HG03460 (cell line): ENCODE data around the gene SKIC3.

ENCODE experiments used
- ATAC-seq: cut with Tn5 transposase; IDR thresholded peaks from one replicate; pipeline ENCODE4 v1.9.1; 2021; ENCODE audit not compliant: unreplicated experiment

The SKIC3 gene

DNA sequence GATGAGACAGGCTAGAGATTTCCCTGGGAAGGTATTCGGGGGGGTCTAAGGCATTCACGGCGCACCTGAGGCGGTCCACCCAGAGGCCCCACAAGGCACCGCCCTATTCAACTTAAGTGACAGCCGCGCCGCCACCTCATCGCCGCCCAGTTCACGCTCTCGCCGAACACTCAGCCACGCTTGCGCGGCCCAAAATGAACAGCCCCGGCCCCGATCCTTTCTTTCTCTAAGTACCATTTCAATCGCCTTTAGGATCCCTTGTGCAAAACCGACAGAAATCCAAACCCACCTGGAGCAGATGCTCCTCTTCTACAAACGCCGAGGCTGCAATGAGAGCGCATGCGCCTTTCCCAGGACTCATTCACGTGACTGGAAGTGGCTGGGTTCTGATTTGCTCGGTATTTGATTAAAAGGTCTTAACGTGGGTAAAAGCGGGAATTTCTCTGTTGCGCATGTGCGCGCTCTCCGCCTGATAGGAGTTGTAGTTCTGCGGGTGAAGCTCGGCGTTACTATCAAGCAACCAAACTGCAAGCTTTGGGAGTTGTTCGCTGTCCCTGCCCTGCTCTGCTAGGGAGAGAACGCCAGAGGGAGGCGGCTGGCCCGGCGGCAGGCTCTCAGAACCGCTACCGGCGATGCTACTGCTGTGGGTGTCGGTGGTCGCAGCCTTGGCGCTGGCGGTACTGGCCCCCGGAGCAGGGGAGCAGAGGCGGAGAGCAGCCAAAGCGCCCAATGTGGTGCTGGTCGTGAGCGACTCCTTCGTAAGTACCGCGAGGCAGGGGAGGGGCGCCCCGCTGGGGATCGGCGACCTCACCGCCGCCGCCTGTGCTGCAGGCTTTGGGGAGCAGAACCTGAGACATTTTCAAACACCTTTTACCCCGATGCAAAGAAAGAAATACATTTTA is at the start of gene SKIC3, which contains the start of gene ARSK:
TSS of gene SKIC3 (minus strand) at position 331 of the 902 bp plus-strand sequence. CDS start 7,827 bp downstream, outside the sequence.
TSS of gene ARSK (plus strand) at position 455 of the 902 bp plus-strand sequence. CDS start at position 633, 178 bp downstream.
- ATAC-seq: peak; percentile 85

DNA sequence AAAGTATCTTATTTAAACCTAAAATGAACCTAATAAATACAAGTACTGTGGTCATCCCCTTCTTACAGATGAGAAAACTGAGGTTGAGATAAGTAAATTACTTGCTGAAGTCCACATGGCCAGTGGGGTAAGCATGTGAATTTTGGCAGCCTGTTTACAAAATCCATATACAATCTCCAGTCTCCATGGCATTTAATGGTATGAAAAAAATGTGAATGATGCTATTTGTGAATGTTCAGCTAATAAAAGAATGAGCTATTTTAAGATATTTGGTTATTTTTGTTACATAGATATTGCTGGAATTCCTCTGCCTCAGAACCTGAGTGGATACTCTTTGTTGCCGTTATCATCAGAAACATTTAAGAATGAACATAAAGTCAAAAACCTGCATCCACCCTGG is 45.8 kb upstream of the SKIC3 start:
- ATAC-seq: no peak

DNA sequence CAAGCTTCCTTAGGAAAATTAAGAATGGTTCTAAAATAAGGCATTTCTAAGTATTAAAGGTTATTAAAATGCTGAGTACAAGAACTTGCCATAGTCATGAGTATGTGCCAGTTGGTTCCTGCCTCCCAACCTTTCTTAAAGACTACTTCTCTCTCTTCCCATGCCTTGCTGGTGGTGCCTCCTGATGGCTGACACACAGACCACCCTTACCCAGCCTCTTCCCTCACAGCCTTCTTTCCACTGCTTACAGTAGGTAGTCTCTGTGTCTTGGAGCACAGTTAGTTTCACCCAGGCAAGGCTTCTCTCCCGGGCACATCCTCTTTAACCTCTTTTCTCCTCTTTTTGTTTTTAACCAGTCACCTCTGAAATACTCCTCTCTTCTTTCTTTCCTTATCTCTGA is 44.5 kb upstream of the SKIC3 start:
- no peak for ATAC-seq

DNA sequence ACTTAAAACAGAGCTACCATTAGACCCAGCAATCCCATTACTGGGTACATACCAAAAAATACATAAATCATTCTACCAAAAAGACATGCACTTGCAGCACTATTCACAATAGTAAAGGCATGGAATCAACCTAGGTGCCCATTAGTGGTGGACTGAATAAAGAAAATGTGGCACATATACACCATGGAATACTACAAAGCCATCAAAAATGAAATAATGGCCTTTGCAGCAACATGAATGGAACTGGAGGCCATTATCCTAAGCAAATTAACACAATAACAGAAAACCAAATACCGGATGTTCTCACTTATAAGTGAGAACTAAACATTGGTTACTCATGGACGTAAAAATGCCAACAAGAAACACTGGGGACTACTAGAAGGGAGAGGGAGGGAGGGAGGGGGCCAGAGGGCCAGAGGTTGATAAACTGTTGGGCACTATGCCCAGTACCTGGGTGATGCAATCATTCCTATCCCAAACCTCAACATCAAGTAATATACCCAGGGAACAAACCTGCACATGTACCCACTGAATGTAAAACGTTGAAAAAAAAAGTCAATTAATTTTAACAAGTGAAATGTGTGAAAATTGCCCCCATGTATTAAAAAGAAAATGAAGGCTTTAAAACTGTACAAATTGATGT is 40.6 kb upstream of the SKIC3 start:
- ATAC-seq: no peak

DNA sequence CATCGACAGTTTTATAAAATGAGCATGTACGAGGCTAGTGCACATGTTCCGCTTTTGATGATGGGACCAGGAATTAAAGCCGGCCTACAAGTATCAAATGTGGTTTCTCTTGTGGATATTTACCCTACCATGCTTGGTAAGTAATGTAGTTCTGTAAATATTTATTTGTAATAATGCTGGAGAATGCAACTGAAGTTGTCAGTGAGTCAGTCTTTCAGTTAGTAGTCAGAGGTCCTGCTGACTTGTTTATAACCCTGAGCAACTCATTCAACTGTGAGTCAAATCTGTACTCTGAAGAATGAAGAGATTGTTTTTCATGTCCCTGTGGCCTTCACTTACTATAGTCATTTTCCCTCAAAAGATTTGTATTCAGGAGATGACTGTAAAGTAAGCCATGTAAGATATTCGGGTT is 36.7 kb upstream of the SKIC3 start:
- ATAC-seq: peak; percentile 80

DNA sequence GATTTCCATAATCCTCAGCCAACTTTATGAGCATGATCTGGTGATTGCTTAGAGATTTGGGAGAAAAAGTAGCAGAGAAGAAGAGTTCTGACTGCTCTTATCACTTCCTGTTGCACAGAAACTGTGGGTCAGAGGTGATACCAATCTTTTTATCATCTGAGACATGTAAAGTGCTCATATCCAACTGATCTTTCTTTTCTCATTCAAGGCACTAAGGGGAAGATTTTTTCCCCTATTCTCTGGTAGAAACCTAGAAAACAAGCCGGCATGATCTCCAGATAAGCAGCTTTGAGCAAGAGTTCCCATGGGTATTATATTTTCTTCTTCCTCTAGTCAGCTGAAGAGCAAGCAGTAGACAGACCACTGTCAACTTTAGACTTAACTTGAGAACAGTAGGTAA is 36.1 kb upstream of the SKIC3 start:
- no peak for ATAC-seq

DNA sequence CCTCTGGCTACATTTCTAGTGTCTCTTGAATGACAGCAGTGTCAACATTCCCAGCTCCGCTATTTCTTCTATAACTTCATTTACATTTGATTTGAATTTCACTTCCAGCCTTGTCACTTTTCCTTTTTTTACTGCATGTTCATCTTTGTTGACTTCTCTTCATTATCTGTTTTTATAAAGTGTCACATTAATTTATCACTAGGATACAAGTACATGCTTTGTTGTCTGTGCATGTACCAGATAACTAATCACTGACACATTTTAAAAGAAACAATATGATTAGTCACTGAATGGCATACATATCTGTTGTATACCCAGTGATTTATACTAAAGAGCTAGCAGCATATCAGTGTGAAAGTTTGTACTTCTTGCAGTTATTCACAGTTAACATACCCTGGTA is 29.2 kb upstream of the SKIC3 start:
- no peak for ATAC-seq

DNA sequence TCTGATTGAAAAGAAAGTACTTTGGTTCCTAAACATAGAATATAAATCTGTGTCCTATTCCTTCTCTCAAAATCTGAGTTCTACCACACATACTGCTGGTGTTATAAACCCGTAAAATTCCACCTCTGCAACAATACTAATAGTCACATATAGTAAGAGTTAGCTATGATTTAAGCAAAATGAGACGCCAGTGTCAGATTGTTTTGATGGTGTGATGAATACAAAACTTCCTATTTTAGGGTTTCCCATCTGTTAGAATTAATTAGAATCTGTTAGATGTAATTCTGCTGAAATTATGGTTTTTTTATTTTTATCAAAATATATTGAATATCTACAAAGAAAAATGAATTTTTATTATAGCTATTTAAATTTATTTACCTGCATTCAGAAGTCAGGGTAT is 26.8 kb upstream of the SKIC3 start:
- ATAC-seq: no peak

DNA sequence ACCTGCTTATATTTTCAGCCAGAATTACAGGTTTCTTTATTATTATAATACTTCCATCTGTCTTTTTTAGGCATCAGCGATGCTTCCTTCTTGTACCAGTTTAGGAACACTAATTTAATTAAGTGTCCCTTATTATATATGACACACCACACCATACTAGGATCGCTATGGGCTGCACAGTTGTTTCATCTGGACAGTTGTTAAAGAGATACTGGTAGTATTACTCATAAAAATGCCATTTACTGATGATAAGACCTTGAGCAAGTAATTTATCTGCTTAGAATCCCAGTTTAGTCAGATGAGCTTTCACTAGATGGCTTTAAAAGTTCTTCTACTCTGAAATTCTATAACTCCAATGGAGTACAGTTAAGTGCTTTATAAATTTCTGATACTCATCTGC is 17.2 kb upstream of the SKIC3 start:
- no peak for ATAC-seq

DNA sequence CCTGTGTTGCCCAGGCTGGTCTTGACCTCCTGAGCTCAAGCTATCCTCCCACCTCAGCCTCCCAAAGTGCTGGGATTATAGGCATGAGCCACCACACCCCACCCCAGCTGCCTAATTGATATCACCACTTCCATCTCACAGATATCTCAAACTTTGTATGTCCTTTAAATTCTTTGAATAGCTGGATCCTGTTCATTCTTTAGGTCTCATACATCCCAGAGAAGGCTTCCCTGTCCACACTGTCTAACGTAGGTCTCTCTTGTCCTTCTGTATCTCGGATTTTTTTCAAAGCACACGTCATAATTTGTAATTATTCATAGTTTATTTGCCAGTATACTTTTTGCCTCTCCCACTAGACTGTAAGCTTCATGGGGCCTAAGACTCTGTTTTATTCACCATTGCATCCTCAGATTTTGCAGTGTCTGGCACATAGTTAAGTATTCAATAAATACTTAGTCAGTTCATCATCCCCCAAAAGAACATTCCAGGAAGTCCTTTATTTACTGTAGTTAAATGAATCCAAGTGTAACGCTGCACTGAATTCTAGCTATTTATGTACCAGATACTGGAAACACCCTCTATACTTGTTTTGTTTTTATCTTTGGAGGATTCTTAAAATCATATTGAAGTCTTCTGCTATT is 10.6 kb upstream of the SKIC3 start:
- ATAC-seq: no peak

DNA sequence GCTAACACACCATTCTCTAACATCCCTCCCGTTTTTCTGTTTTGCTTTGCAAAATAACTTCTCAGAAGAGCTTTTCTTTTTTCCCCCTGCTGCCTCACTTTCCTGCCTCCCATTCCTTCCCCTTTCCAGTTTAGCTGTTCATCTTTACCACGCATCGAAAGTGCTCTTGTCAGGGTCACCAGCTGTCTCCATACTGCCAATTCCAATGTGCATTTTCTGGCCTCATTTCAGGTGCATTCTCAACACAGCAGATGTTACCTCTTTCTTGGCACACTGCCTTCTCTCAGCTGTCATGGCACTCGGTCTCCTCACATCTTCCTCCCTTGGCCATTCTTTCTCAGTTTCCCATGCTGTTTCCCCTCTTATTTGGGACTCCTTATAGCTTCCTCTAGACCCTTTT is 9.7 kb upstream of the SKIC3 start:
- ATAC-seq: no peak

DNA sequence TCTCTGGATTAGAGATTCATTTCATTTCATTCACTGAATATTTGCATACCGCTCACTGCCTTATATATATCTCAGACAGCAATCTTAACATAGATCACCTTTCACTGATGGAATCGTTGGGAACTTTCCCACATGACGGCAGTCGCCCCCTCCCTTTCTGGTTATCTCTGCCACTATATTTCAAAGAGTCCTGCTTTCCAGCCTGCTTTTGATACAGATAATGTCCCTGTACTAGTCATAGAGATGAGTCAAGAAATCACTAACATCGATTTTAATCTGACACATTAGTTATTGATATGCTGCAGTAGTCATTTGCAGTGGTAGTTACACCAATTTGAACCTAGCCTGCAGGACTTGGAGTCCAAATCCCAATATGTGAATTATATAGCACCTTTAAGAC is 8.6 kb upstream of the SKIC3 start:
- no peak for ATAC-seq

DNA sequence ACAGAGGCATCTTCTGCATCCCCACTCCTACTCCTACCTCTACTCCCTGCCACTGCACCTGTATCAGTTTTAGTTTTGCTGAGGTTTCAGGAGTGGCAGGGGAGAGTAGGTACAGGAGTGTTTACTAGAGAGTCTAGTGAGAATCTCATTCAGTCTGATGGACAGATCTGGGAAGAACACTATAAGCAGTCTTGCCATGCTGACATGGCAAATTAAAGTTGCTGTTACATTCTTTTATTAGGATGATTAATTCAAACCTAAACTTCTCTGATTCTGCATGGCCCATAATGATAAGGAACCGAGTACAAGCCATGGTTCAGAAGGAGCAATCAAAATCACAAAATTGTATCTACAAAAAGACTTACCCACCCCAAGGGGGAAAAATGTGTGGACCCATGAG is 7.5 kb upstream of the SKIC3 start:
- ATAC-seq: no peak

DNA sequence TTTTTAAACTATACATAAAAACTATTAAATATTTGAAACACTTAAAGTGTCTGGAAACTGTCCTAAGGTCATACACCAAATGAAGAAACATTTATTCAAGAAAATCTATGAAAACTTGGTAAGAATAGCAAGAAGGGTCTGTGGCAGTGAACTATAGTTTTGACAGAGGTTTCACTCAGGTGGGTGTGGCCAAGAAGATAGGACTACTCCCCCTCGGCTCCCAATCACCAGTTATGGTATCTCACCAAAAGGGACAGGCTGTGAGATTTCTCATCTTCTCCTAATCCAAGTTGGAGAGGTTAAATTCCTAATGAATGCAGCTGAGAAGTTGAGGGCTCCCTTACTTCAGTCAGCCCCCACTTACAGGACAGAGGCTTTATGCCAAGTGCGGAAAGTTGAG is 3.1 kb upstream of the SKIC3 start:
- no peak for ATAC-seq

DNA sequence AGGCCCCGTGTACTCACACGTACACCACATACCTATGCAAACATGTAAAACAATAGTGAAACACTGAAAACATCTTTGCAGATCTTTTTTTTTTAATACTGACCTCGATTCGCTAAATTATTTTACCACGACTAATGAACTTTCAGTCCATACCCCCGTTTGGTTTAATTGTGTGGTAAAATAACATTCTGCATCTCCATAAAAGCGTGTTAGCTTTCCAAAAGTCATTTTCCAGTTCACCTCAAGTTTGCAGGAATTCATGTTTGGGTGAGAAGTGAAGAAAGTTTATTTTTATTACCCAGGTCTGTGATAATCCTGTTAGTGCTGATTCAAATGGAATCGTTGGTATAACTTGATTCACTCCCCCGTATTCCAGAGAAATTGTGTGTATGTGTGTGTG is 776 bp upstream of the SKIC3 start:
- ATAC-seq: no peak

DNA sequence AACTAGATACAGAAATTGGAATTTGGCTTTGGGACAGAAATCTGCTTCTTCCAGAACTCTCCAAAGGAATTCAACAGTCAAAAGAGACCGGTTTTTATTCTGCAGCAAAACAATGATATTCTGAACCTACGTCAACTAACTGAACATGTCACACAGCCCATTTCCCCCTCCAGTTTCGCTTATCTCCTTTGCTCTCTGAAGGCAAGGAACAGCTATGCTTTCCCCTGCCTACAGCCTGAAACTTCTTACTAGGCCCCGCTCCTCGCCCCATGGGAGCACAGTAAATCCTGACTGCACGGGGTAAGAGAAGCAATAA is 488 bp downstream of the SKIC3 start:
- ATAC-seq: peak; percentile 30

DNA sequence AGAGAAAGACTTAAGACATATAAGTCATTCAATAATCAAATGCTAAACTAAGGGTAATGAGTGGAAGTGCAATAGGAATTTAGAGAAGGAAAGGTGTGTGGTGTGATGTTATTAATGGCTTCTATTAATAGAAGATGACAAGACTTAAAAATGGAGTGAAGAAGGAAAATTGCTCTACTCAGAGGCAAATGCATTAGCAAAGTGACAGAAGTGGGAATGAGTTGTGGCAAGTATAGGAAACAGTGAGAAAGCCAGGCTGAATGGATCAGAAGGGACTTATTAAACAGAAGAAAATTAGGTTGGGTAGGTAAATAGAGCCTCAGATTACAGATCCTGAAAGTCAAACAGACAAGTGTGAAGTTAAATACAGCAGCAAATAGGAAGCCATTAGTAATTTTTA is 5.7 kb downstream of the SKIC3 start:
- ATAC-seq: no peak

DNA sequence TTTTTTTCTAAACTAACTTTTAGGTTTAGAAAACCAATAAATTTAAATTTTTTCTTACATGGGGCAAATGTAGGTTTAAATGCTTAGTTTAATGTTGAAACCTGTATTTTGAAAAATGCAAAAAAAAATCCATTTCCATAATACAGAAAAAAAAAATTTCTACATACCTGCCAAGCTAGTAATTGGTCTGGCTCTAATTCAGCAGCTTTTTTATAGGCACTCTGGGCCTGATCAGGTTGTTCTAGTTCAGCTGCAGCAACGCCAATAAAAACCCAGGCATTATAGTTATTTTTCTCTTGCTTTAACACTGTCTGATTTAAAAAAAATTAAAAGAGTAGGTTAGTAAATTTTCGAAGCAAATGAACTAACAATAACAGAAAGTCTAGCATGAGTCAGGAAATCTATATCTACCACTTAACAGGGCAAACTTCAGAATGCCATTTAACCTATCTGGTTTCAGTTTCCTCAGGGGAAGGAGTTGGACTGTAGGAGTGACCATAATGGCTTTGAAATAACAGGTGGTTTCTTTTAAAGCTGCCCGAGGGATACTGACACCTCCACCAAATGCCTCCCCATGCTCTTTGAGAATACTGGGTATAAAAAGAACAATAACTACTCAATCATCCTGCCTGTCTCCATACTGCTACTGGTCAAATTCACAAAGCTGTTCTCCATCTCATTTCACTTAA is 11.6 kb downstream of the SKIC3 start:
- no peak for ATAC-seq

DNA sequence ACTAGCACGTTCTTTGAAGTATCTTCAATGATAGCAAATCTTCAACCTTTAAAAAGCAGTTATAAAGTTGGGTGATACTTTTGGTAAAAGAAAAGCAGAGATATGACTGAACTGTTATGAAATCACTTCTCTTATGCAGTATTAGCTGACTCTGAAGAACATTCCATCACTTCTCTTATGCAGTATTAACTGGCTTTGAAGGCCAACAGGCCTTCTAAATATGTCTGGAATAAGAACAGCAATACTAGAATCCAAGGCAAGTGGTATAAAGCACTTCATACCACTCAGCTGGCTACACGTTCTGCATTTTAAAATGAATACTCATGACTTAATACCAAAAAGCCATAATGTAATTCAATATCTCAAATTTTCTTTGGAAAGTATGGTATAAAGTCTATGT is 17.3 kb downstream of the SKIC3 start:
- ATAC-seq: no peak

DNA sequence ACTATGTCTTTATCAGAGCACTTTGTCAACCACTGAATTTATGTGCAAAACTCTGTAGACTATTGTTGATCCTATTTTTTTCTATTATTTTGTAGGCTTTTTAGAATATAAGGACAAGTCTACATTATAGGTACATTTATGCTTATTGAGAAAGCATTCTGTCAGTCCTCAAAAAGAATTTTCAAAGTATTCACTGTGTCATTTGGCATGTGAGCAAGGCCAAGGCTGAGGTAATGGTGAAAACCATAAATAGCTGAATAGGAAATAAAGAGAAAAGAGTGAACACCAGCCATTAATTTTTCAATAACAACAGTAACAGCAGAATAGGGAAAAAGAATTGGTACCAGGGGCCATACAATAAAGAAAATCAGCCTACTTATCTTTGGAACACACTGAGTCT is 21.0 kb downstream of the SKIC3 start:
- no peak for ATAC-seq

DNA sequence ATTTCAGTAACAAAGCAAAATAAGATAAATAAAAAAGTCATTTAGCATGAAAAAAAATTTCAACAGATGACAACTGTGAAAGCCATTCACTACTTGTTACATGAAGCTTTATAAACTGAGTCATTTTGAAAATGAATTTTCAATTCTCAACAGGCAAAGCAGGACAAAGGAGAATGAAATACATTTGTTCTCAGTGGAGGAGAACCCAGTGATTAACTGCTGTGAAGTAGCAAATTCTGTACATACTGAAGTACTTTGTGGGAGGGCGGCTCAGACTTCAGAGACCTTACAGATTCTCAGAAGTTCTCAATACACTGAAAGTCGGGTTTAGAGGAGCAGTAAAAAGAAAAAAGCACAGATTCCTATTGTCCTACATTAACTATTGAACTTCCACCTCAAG is 21.7 kb downstream of the SKIC3 start:
- no peak for ATAC-seq
